HG03460 (cell line): Measurements from ENCODE around the gene IRAK4.
A peak's percentile ranks its signal among the peaks of the same experiment; 100 is the strongest.
"Not testable (repeated sequence)": the region's sequence is repeated elsewhere in the genome, so short reads cannot be mapped to it uniquely, and the experiment has no call there.

Experiments
- ATAC-seq: cut with Tn5 transposase; IDR thresholded peaks from one replicate; pipeline ENCODE4 v1.9.1; 2021; ENCODE audit not compliant: unreplicated experiment

Gene IRAK4

DNA sequence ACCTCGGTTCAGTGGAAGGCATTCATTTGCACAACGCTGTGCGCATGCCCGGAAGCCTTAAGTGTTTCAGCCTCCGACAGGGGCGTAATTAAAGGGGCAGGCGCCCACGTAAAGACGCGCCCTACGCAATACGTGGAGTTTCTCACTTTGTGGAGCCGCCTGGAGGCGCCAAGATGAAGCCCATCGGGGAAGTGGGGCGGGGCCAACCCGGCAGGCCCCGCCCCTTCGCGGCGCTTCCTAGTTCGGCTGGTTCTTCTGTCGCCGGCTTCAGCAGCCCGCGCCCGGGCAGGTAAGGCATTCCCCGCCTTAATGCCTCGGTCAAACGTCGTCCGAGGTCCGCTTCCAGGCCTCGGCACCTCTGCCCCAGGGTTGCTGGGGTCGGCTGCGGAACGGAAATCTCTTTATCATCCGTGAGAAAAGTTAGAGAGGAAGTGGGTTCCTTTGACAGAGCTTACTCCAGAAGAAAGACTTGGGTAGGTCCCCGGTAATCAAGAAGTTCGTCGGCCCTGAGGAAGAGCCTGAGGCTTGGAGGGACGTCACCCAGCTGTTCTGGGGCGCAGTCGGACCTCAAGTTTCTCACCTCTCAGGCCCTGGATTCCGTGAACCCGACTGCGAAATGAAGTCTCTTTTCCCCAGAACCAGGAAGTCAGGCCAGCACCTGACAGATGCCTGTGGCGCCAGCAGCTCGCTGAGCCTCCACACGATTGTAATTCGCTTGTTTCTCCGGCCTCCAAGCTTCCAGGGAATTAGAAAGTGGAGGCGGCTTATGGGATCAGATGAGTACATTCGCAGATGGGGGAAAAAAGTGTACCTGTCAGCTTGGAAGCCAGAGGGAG lies at the start of gene IRAK4, which contains the start of gene PUS7L:
TSS of gene IRAK4 (plus strand) at position 224 of the 836 bp plus-strand sequence. CDS start 9,161 bp downstream, outside the sequence.
TSS of gene PUS7L (minus strand) at position 63 of the 836 bp plus-strand sequence. CDS start 3,545 bp downstream, outside the sequence.
- ATAC-seq = peak; percentile 97

DNA sequence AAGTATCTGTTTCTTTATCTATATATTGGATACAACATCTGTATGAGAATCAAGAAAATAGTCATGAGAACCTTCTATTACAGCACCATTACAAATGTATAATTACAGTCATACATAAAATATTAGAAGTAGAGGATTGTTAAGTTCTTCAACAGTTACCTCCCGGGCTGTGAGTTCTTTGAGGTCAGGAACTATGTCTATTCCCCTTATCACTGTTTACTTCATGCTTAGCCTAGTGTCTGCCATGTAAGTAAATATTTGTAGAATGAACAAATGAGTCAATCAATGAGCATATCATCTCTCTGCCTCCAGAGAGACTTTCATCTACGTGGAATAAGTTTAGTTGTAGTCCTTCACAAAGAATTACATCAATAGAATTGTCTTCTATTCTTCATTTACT lies 47.4 kb upstream of the IRAK4 start:
- ATAC-seq = no peak

DNA sequence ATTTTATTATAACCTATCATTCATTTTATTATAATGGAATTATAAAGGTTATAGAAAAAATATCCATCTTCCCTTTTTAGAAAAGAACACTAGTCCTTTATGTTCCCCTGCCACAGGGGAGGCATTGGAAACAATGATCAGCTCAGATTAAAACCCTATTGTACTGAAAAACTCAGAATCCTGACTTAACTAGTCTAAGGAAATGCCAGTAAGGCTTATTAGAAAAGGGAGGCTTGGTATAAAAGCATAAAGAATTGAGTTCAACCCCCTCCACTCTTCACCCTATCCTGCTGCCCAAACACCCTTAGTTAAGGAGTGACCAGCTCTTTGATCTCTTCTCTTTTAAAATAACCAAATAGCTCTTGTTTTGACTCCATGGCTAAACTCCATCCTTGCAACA lies 36.1 kb upstream of the IRAK4 start:
- ATAC-seq = no peak

DNA sequence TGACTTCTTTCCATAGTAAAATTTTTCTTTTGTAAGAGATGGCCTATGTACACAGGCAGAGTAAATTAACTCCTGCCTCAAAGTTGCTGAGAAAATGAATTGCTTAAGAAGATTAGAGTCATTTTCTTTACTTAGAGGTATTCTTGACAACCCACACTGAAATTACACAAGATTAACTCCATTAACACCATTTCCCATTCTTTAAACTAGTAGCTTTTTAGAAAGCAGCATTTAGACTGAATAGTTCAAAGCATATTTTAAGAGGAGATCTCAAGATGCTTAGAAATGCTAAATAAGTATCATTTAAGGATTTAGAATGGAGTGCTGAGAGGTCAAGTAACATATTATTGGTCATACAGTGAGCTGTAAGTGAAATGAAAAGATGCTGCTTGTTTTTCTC lies 35.6 kb upstream of the IRAK4 start:
- ATAC-seq = no peak

DNA sequence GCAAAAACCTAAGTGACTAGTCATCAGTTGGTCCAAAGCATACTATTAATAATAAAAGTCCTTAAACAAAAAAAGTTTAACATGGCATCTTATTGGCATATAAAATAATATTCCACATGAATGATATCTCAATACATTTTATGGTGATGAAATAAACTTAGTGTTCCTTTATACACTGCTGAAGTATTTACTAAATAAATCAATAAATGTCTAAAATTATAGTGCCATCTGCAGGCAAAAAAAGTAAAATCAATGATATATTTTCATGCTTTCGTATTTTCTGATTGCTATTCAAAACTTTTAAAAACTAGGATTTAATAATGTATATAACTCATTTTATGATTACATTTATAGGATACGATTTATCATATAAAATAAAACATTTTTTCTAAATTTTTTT lies 30.6 kb upstream of the IRAK4 start:
- no peak for ATAC-seq

DNA sequence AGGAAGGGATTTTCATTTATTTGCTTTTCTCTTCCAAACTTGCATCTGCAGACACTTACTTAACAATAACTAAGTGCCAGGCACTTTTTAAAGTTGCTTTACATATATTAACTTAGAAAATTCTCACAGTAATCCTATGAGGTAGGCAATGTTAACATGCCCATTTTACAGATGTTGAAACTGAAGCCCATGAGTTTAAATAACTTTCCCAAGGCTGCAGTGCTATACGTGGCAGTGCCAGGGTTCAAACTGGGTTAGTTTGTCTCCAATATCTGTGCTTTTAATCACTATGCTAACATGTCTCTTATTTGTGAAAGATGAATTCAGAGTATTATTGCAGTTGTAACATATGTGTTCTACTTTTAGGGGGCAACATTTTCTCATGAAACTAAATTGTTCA lies 30.1 kb upstream of the IRAK4 start:
- ATAC-seq = no peak

DNA sequence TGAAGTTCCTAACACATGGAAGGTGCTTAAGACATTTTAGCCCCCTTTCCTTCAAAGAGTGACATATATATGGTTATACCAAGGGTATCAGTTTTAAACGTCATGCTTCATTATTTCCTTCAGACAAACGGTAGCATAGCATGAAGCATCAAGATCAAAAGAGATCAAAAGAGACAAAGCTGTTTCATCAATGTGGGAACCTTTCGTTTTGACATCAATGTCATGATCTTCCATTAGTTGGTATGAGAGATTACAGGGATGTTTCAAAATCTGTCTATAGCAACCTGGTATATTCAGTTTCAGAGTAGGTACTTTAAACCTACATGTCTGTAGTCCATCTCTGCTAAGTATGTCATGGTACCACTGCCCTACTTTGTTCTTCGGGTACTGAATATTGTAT lies 28.5 kb upstream of the IRAK4 start:
- no peak for ATAC-seq

DNA sequence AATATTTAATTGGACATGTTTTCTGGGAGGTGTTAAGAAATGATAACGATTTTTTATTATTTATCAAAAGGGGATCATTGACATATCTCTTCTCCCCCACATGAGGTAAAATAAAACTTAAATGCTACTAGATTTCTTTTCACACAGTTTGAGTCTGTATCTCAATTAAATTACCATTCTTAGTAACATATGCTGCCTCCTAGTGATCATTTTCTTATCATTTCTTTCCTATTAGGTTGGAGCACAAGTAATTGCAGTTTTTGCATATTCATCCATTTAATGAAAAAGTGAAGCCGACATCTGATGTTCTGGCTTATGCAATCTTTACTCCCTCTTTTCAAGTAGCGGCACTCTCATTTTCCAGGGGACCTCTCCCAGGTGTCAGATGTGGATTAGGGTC lies 25.1 kb upstream of the IRAK4 start:
- ATAC-seq = no peak

DNA sequence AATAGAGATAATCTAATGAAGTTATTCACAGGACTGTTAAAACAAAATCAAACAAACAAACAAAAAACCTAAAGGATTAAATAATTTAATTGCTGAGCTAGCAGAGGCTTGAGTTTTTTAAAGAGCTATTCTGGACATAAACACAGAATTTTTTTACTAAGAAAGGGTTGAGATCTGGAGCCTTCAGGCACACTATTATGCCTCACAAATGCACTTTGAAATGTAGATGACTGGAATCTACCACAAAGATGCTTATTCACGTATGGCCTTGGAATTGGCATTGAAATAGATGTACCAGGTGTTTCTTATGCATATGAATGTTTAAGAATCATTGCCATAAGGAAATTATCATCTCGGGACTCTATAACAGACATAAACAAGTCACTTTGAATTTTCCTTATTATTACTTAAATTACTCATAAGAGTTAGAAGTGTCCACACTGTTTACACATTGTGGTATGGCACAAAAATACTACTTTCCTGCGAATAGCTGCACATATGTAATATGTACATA lies 21.8 kb upstream of the IRAK4 start:
- ATAC-seq = no peak

DNA sequence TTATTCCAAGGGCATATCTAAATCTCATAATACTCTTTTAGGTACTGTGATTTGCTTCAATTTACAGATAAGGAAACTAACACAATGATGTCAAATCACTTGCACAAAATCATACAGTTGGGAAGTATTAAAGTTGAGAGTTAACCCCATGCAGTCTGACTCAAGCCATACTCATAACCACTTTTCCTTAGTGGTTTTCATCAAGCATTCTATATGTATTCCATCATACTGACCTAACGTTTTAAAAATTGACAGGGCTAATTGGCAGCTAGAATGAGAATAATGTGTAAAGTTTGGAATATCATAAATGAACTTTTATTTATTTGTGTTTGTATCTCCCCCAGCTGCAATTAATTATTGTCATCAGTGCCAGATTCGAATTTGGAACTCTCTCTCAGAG lies 21.1 kb upstream of the IRAK4 start:
- ATAC-seq = no peak

DNA sequence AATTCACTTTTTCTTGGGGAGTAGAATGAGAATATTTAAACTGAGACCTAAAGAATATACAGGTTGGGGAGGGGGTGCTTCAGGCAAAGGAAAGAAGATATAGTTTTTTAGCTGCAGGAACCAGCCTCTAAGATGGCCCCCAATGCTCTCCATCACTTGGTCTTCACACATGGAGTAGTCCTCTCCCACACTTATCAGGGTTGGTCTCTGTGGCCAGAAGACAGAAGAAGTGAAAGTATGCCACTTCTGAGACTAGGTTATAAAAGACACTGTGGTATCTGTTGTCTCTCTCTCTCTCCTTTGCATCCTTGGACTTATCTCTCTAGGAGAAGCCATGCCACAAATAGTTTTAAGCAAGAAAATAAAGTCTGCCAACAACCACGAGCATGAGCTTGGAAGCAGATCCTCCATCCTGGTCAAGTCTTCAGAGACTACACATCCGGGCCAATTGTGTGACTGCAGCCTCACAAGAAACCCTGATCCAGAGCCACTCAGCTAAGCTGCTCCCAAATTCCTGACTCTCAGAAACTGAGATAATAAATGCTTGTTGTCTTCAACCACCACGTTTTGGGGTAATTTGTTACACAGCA lies 18.1 kb upstream of the IRAK4 start:
- ATAC-seq = peak; percentile 81

DNA sequence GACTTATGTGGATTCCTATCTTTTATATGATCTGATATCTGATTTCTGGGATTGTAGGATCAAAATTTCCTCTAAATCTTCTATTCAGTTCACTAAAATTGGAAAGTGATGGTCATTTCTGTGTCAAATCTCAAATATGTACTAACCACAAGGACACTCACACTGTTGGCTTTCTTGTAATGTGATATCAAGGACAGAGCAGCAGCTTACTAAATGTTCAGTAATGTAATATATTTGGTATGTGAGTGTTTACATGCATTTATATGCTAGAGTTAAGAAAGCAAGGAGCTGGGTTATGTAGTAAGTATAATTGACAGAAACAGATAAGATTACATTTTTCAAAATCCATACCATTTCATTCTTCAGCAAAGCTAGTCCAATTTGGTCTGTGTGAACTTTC lies 16.6 kb upstream of the IRAK4 start:
- no peak for ATAC-seq

DNA sequence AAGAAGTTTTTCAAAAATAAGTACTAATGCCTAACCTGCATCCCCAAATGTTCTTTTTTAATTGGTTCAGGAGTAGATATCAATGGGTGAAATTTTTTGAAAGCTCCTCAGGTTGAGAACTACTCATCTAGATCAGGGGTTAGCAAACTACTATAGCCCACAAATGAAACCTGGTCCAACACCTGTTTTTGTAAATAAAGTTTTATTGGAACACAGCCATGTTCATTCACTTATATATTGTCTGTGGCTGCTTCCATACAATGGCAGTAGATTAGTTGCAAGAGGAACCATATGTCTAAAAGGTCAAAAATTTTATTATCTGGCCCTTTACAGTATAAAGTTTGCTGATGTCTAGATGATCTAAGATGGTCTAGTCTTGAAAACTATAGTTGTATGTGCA lies 13.9 kb upstream of the IRAK4 start:
- no peak for ATAC-seq

DNA sequence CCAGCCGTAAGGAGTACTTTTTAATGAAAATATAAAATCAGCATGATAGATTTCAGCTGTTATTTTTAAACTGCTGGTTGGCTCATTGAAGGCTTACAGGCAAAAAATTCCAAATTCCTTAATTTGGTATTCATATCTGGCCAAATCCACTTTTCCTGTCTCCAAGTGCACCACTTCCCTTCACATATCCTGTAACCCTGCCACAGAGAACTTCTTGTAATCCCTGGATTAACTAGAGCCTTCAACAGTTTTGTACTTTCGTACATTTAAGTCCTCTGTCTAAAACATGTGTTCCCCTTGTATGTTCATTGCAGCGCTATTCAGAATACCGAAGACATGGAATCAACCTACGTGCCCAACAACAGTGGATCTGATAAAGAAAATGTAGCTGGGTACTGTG lies 9.7 kb upstream of the IRAK4 start:
- ATAC-seq = no peak

DNA sequence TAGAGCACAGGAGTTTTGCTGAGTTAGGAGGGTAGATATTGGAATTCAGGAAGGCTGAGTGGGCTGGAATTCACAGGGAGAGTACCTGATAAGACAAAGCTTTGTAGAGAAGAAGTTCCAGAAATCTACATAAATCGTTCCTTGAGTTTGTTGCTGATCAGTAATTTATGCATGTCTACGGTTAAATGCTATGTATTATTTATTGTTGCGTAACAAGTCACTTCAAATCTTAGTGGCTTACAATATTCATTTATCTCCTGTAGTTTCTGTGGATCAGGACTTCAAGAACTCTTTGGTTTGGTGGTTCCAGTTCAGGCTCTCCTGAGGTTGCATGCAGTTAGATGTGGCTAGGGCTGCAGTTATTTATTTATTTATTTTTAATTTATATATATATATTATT lies 7.9 kb upstream of the IRAK4 start:
- no peak for ATAC-seq

DNA sequence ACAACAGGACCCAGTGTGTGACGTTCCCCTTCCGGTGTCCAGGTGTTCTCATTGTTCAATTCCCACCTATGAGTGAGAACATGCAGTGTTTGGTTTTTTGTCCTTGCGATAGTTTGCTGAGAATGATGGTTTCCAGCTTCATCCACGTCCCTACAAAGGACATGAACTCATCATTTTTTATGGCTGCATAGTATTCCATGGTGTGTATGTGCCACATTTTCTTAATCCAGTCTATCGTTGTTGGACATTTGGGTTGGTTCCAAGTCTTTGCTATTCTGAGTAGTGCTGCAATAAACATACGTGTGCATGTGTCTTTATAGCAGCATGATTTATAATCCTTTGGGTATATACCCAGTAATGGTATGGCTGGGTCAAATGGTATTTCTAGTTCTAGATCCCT lies 7.4 kb upstream of the IRAK4 start:
- ATAC-seq = not testable (repeated sequence)

DNA sequence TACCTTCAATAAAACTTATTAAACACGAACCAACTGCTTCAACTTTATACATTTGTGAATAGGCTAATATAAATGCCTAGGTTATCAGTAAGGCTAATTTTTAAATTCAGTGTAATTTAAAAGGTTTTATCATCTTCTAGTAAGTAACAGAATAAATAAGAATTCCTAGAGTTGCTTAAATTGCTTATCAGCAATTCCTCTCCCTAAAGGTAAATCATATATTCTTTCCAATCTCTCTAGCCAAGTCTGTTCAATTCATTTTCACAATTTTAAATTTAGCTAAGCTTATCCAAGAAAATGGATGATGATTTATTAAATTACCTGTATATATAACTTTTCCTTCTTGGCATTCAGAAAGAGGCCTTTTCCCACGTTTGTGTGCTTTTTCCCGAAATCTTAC lies 4.7 kb upstream of the IRAK4 start:
- no peak for ATAC-seq

DNA sequence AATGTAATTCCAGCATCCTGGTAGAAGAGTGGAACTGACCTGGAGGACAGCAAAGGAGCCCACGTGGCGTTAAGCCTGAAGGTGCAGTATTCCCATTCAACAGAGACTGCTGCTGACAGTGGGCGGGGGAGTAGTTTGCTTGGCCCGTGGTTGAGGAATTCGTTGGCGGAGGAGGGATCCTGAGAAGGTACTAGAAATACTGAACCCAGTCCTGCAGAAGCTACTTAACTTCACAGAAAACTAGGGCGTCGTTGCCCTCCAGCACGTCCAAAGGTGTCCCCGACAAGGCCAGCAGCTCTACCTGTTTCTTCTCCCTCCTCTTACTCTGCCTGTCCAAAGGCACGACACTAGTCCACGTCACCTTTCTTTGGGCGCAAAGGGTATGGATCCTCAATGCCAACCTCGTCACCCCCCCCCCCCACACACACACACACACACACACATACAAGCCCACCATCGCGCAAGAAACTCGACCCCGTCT lies 464 bp upstream of the IRAK4 start:
- peak; percentile 5 for ATAC-seq

DNA sequence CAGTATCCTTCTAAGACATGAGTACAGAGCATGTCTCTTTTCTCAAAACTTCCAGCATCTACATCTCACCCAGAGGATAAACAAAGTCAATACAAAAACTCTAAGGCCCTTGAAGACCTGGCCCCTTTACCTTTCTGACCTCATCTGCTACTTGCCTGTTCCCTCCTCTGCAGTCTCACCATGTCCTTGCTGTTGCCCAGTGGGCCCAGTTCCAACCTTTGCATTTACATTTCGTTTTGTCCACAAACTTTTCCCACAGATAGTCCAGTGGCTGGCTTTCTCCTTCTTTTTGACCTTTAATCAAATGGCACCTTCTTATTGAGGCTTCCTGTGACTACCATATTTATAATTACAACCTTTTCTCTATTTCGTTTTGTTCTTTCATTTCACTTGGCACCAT lies 1.6 kb downstream of the IRAK4 start:
- no peak for ATAC-seq

DNA sequence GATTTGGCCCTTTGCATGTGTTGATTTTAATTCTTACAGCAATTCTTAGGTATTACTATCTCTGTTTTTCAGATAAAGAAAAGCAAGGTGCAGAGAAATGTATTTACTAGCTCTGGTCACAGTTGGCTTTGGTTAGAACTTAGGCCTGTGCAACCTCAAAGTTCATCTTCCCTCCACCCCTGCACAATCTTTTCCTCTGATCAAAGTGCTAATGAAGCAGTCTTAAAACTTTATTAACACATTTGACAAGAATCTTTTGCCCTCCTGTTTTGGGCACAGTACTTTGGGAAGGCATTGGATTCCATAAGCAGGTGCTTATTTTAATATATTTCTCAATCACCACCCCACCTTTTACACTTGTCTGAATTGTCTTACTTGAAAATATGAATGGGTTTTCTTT lies 2.7 kb downstream of the IRAK4 start:
- no peak for ATAC-seq

DNA sequence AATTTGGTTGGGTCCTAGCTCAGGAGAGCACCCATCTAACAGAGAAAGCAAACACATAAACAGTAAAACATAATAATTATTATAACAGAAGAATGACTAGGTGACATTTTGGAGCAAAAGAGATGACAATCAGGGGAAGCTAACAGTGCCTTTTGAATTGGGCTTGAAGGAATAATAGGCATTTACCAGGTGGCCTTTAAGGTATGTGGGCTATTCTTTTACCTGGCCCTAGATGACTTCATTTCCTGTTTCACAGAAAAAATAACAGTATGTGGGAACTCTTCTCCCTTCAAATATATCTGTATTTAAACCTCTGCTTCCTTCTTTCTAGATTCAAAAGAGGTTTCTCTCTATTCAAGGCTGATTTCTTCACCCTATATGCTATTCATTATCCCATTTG lies 3.8 kb downstream of the IRAK4 start:
- ATAC-seq = no peak

DNA sequence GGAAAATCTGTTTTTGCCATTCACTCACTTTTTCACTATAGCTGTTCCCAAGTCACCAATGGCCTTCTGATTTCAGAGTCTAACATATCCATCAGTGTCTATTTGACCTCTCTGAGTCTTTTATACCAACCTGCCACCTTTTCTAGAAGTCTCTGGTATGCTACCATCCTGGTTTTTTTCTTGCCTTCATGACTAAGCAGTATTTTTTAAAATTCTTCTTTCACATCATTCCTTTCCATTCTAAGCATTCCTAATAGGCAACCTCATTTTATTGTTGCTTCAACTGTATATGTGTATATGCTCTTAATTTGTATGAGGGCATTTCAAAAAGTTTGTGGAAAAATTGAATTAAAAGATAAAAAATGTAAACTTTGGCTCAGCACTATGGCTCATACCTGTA lies 5.0 kb downstream of the IRAK4 start:
- ATAC-seq = no peak
